SH-SY5Y (cell line): ENCODE measurements around the gene LRRFIP1.

Source experiments
- GATA2 ChIP-seq: IDR thresholded peaks from 2 replicates; pipeline ENCODE4 v1.6.1; 2011; ENCODE audit warnings: mild to moderate bottlenecking, low read depth, low read length
- GATA3 ChIP-seq: IDR thresholded peaks from 2 replicates; pipeline ENCODE4 v1.6.1; 2011; ENCODE audit warnings: low read depth, mild to moderate bottlenecking, low read length, moderate library complexity

GRCh38 chr2:237601453-237602116, 25.8 kb upstream of the LRRFIP1 start:
- no peak for TF ChIP-seq GATA2
- TF ChIP-seq GATA3: no peak
